Measurements from ENCODE around the gene ABCA6. TPM values are rescaled to one million over a fixed set of nuclear protein-coding genes. Genes with fewer than 3 reads are reported as not detected.

Gene ABCA6
- total RNA-seq, 1 donor from 2014 or later, result 18.5 TPM

- Histone ChIP-seq H3K9me3 (replicated peaks) (no peaks in the 10 kb centered on the region), H3K27me3 (ENCODE audit: low read depth) (no peaks in the 10 kb centered on the region), H3K36me3 (peaks cover 35% of the 10 kb centered on the region), H3K4me3 (no peak overlapping the region), H3K27ac (replicated peaks) (peak overlapping the region; percentile 30), H3K4me1 (no peaks in the 10 kb centered on the region)
- DNase-seq, result no peak
- TF ChIP-seq CTCF (IDR thresholded peaks at IDR 0.05; ENCODE audit: borderline replicate concordance), result no peak
- intact Hi-C loops (cut with micrococcal nuclease), result no loop called here
Observed at GRCh38 chr17:69093279-69093789, 48.4 kb downstream of the ABCA6 start.

GRCh38 chr17:69090365-69090764 is 51.3 kb downstream of the ABCA6 start:
- no peak for DNase-seq
- no peaks in the 10 kb centered on the region for H3K27me3 ChIP-seq (ENCODE audit: low read depth)
- intact Hi-C loops (cut with micrococcal nuclease), result no loop called here
- no peak overlapping the region for H3K27ac ChIP-seq (replicated peaks)
- peaks cover 42% of the 10 kb centered on the region for H3K36me3 ChIP-seq
- no peak overlapping the region for H3K4me3 ChIP-seq
- no peaks in the 10 kb centered on the region for H3K4me1 ChIP-seq
- TF ChIP-seq CTCF (IDR thresholded peaks at IDR 0.05; ENCODE audit: borderline replicate concordance), result no peak
- H3K9me3 ChIP-seq (replicated peaks), result no peaks in the 10 kb centered on the region

- no peak overlapping the region for H3K4me3 ChIP-seq
- H3K4me1 ChIP-seq, result no peaks in the 10 kb centered on the region
- H3K36me3 ChIP-seq, result peaks cover 42% of the 10 kb centered on the region
- TF ChIP-seq CTCF (IDR thresholded peaks at IDR 0.05; ENCODE audit: borderline replicate concordance), result no peak
- intact Hi-C loops (cut with micrococcal nuclease), result loop anchor here (10.0 kb wide), 1 partner anchor 46 kb away; no protein-coding TSS in a partner anchor
- DNase-seq, result no peak
- H3K27me3 ChIP-seq (ENCODE audit: low read depth), result no peaks in the 10 kb centered on the region
- no peak overlapping the region for H3K27ac ChIP-seq (replicated peaks)
- no peaks in the 10 kb centered on the region for H3K9me3 ChIP-seq (replicated peaks)
Observed at GRCh38 chr17:69088643-69089200, 53.0 kb downstream of the ABCA6 start.

- DNase-seq, result no peak
- peaks cover 10% of the 10 kb centered on the region for H3K9me3 ChIP-seq (replicated peaks)
- intact Hi-C loops (cut with micrococcal nuclease), result loop anchor here (10.0 kb wide), 1 partner anchor 48 kb away; no protein-coding TSS in a partner anchor
- H3K4me1 ChIP-seq, result no peaks in the 10 kb centered on the region
- H3K27me3 ChIP-seq (ENCODE audit: low read depth), result no peaks in the 10 kb centered on the region
- no peak overlapping the region for H3K27ac ChIP-seq (replicated peaks)
- no peak for TF ChIP-seq CTCF (IDR thresholded peaks at IDR 0.05; ENCODE audit: borderline replicate concordance)
- no peak overlapping the region for H3K4me3 ChIP-seq
- H3K36me3 ChIP-seq, result peaks cover 63% of the 10 kb centered on the region
Observed at GRCh38 chr17:69086641-69087040, 55.1 kb downstream of the ABCA6 start.

- Histone ChIP-seq H3K4me1 (no peaks in the 10 kb centered on the region), H3K27me3 (ENCODE audit: low read depth) (no peaks in the 10 kb centered on the region), H3K9me3 (replicated peaks) (peaks cover 10% of the 10 kb centered on the region), H3K4me3 (no peak overlapping the region), H3K27ac (replicated peaks) (no peak overlapping the region), H3K36me3 (peaks cover 76% of the 10 kb centered on the region)
- TF ChIP-seq CTCF (IDR thresholded peaks at IDR 0.05; ENCODE audit: borderline replicate concordance), result peak; percentile 28
- intact Hi-C loops (cut with micrococcal nuclease), result loop anchor here (10.0 kb wide), 1 partner anchor 50 kb away; no protein-coding TSS in a partner anchor
- no peak for DNase-seq
Observed at GRCh38 chr17:69084911-69085310, 56.8 kb downstream of the ABCA6 start.
